AG04449 (cell line): ENCODE results near the gene TNRC6A.
"Not testable (repeated sequence)": the region's sequence is repeated elsewhere in the genome, so short reads cannot be mapped to it uniquely, and the experiment has no call there.

Experiments
- CTCF ChIA-PET: fragments of 350-600 bp; formaldehyde crosslinking; extraction: SDS; loops from one replicate; lab custom pipeline; 2021; ENCODE audit warnings: antibody characterized with exemption; lab: Yijun Ruan, JAX
- POLR2A ChIA-PET: fragments of 400-600, 350-600 bp; formaldehyde crosslinking; extraction: SDS; loops from one replicate; lab custom pipeline; 2020; ENCODE audit warnings: antibody characterized with exemption, inconsistent platforms; lab: Yijun Ruan, JAX
- DNase-seq: peaks from one replicate; pipeline ENCODE4 v3.0.0-alpha.2; 2010; ENCODE audit warnings: low read depth, low spot score
- H3K4me3 ChIP-seq: 2 replicates; pipeline ENCODE4 v1.5.1; 2011; ENCODE audit warnings: low read depth, mild to moderate bottlenecking, control low read depth, low read length
- TF ChIP-seq, protein P1 (sequence below): IDR thresholded peaks from one replicate; pipeline ENCODE4 v1.5.1; 2011; ENCODE audit warnings: mild to moderate bottlenecking, moderate library complexity, low read length, control low read depth, inconsistent platforms; ENCODE audit not compliant: insufficient read depth; ENCODE audit errors: missing control alignments

Gene TNRC6A

DNA sequence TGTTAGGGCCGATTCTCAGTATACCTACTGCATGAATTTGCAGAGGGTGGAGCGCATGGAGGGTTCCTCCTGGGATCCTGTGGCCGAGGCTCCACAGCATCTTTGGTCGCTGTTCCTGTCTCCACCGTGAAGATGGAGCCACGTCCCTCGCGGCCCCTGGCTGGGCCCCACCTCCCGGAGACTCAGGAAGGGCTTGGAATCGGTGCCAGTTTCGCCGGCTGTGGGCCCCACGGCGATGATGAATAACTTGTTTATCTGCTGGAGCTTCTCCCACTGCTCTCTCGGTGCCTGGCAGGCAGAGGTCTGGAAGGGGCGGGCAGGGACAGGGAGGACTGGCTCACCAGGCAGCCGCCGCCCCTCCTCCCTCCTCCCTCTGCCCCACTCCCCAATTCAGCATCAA lies 124.4 kb downstream of the TNRC6A start:
- no peak for DNase-seq
- no peak overlapping the region for H3K4me3 ChIP-seq
- ChIA-PET POLR2A (no interaction called here), CTCF (interaction anchor here (2.4 kb wide), 1 partner anchor 52 kb away, joined by 9 read pairs; no protein-coding TSS in a partner anchor)
- TF ChIP-seq, protein P1, sequence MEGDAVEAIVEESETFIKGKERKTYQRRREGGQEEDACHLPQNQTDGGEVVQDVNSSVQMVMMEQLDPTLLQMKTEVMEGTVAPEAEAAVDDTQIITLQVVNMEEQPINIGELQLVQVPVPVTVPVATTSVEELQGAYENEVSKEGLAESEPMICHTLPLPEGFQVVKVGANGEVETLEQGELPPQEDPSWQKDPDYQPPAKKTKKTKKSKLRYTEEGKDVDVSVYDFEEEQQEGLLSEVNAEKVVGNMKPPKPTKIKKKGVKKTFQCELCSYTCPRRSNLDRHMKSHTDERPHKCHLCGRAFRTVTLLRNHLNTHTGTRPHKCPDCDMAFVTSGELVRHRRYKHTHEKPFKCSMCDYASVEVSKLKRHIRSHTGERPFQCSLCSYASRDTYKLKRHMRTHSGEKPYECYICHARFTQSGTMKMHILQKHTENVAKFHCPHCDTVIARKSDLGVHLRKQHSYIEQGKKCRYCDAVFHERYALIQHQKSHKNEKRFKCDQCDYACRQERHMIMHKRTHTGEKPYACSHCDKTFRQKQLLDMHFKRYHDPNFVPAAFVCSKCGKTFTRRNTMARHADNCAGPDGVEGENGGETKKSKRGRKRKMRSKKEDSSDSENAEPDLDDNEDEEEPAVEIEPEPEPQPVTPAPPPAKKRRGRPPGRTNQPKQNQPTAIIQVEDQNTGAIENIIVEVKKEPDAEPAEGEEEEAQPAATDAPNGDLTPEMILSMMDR: no peak

DNA sequence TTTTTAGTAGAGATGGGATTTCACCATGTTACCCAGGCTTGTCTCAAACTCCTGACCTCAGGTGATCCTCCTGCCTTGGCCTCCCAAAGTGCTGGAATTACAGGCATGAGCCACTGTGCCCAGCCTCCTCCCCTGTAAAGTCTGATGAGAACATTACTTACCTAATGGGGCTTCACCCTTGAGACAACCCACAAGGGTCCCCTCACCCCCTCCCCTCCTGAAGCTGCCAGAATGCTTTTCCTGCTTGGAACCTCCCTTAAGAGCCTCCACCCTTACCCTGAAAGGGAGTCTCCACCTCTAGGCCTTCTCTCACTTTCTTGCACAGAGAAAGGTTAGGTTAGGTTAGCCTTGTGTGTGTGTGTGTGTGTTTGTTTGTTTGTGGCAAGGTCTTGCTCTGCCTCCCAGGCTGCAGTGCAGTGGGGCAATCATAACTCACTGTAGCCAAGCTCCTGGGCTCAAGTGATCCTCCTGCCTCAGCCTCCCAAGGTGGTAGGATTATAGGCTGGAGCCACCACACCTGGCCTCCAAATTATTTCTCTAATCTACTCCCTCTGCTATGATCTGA lies 125.2 kb downstream of the TNRC6A start:
- TF ChIP-seq, protein P1: no peak
- ChIA-PET POLR2A (no interaction called here), CTCF (interaction anchor here (2.4 kb wide), 1 partner anchor 52 kb away, joined by 9 read pairs; no protein-coding TSS in a partner anchor)
- DNase-seq: no peak
- no peak overlapping the region for H3K4me3 ChIP-seq

DNA sequence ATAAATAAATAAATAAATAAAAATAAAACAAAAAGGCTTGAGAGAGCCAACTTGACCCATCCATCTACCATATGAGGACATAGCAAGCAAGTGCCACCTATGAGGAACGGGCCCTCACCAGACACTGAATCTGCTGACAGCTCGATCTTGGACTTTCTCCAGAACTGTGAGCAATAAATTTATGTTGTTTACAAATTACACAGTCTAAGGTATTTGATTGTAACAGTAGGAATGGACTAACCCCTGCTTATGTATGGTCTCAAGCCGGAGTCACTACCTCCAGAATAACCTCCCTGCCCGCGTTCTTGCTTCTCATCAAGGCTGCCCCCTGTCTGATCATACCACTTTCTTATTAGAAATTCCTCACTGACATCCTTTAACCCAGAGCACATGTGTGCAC lies 126.2 kb downstream of the TNRC6A start:
- DNase-seq: no peak
- ChIA-PET CTCF (no interaction called here), POLR2A (no interaction called here)
- H3K4me3 ChIP-seq: no peak overlapping the region
- TF ChIP-seq, protein P1: no peak

DNA sequence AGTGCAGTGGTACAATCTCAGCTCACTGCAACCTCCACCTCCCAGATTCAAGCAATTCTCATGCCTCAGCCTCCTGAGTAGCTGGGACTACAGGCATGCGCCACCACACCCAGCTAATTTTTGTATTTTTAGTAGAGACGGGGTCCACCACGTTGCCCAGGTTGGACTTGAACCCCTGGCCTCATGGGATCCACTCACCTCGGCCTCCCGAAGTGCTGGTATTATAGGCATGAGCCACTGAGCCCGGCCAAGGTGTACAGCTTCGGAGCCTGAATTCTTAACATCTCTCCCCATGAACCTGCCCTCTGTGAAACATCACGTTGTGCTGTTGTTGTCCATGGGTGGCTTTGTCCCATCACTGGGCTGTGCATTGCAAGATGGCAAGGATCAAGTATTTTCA lies 127.4 kb downstream of the TNRC6A start:
- H3K4me3 ChIP-seq, DNase-seq, POLR2A ChIA-PET: not testable (repeated sequence)
- CTCF ChIA-PET: interaction anchor here (1.1 kb wide), 1 partner anchor 22 kb away, joined by 4 read pairs; no protein-coding TSS in a partner anchor

DNA sequence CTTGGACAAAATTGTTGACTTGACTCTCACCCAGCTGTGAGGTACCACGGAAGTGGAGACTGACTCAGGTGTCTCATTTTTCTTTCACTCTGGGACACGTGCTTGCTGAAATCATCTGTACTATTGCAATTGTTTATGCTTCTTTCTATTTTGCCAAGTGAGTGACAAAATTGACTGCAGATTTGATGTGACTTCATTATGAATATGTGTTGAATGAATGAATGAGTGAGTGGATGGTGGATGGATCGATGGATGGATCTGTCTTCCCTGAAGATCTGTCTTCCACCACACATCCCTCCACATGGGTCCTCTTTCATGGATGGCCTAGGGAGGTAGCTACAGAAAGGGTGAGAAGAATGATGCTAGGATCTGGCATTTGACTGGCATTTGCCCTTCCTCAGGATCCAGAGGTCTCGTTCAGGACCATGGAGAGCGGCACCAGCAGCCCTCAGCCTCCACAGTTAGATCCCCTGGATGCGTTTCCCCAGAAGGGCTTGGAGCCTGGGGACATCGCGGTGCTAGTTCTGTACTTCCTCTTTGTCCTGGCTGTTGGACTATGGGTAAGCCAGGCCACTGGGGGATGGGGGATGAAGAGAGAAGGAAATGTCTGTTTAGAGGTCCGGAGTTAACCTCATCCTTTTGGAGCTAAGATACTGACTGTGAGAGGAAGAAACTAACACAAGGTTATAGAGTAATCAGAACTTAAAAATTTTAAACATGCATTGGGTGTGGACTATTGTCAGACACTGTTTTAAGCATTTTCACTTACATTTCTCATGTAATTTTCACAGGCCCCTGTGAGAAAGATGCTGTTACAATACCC lies 129.0 kb downstream of the TNRC6A start:
- no peak overlapping the region for H3K4me3 ChIP-seq
- TF ChIP-seq, protein P1: no peak
- POLR2A ChIA-PET: no interaction called here
- CTCF ChIA-PET: interaction anchor here (1.5 kb wide), 1 partner anchor 42 kb away, joined by 3 read pairs; no protein-coding TSS in a partner anchor
- DNase-seq: no peak

DNA sequence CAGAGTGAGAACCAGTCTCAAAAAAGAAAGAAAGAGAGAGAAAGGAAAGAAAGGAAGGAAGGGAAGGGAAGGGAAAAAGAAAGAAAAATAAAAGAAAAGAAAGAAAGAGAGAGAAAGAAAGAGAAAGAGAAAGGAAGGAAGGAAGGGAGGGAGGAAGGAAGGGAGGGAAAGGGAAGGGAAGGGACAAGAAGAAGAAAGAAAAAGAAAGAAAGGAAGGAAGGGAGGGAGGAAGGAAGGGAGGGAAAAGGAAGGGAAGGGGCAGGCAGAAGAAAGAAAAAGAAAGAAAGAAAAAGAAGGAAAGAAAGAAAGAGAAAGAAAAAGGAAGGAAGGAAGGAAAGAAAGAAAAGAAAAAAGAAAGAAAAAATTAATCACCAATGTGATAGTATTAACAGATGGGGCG lies 132.0 kb downstream of the TNRC6A start:
- POLR2A ChIA-PET: no interaction called here
- CTCF ChIA-PET: no interaction called here
- no peak for DNase-seq
- H3K4me3 ChIP-seq: no peak overlapping the region
- TF ChIP-seq, protein P1: no peak
